ENCODE measurements around the gene AGT.

AGT gene

GRCh38 chr1:230750576-230750975, 36.7 kb upstream of the AGT start:
- Histone ChIP-seq H3K4ac (ENCODE audit: low read length) (no peak overlapping the region), H3K4me2 (ENCODE audit: insufficient read depth, low read length, poor library complexity, severe bottlenecking) (no peak overlapping the region), H3K4me3 (ENCODE audit: low read length in 2 of 2) (no peak overlapping the region), H4K91ac (ENCODE audit: low read depth, low read length, poor library complexity) (peak overlapping the region; percentile 44), H3K27me3 (ENCODE audit: control insufficient read depth in 3 of 3, insufficient read depth in 3 of 3, low read depth in 1 of 3, low read length in 3 of 3) (peaks cover 0 to 3% (median 0%) of the 10 kb centered on the region in 3 experiments), H2BK5ac (ENCODE audit: low read length) (no peak overlapping the region), H3K14ac (ENCODE audit: low read length) (no peak overlapping the region), H2BK15ac (ENCODE audit: low read length) (peak overlapping the region; percentile 29), H3K9ac (ENCODE audit: low read depth, low read length, poor library complexity) (no peak overlapping the region), H2BK12ac (ENCODE audit: low read length) (no peak overlapping the region), H2AFZ (ENCODE audit: low read length) (no peak overlapping the region), H2AK5ac (ENCODE audit: low read depth, low read length) (peak overlapping the region; percentile 54), H3K36me3 (replicated peaks in 1 of 2; ENCODE audit: control insufficient read depth in 2 of 2, insufficient read depth in 2 of 2, low read length in 2 of 2) (no peaks in the 10 kb centered on the region), H3K23ac (ENCODE audit: low read depth, low read length, poor library complexity) (no peak overlapping the region), H2BK120ac (ENCODE audit: low read depth, low read length) (no peak overlapping the region), H3K9me3 (replicated peaks in 1 of 2; ENCODE audit: control insufficient read depth in 2 of 2, insufficient read depth in 1 of 2, low read depth in 1 of 2, low read length in 2 of 2) (no peaks in the 10 kb centered on the region), H4K8ac (ENCODE audit: low read depth, low read length) (no peak overlapping the region), H3K4me1 (ENCODE audit: control insufficient read depth in 2 of 2, insufficient read depth in 1 of 2, low read depth in 1 of 2, low read length in 2 of 2) (peaks cover 15 to 30% of the 10 kb centered on the region in 2 donors), H3K27ac (replicated peaks; ENCODE audit: low read length) (no peak overlapping the region), H3K79me1 (ENCODE audit: low read depth, low read length) (no peaks in the 10 kb centered on the region), H3K18ac (ENCODE audit: low read length) (peak overlapping the region; percentile 50)
- no peak for DNase-seq (ENCODE audit: low spot score)
- no CpG with 5 or more reads among the region's 5 CpGs for WGBS, 2 donors (ENCODE audit: extremely low coverage in 2 of 2, insufficient read length in 2 of 2, insufficient replicate concordance in 1 of 2)

- Histone ChIP-seq H2BK15ac (ENCODE audit: low read length) (no peak overlapping the region), H3K18ac (ENCODE audit: low read length) (no peak overlapping the region), H4K91ac (ENCODE audit: low read depth, low read length, poor library complexity) (no peak overlapping the region), H3K9ac (ENCODE audit: low read depth, low read length, poor library complexity) (no peak overlapping the region), H3K9me3 (replicated peaks in 1 of 2; ENCODE audit: control insufficient read depth in 2 of 2, insufficient read depth in 1 of 2, low read depth in 1 of 2, low read length in 2 of 2) (no peaks in the 10 kb centered on the region), H4K8ac (ENCODE audit: low read depth, low read length) (no peak overlapping the region), H3K4me1 (ENCODE audit: control insufficient read depth in 2 of 2, insufficient read depth in 1 of 2, low read depth in 1 of 2, low read length in 2 of 2) (peaks cover 15 to 35% of the 10 kb centered on the region in 2 donors), H2BK120ac (ENCODE audit: low read depth, low read length) (no peak overlapping the region), H3K27me3 (ENCODE audit: control insufficient read depth in 3 of 3, insufficient read depth in 3 of 3, low read depth in 1 of 3, low read length in 3 of 3) (no peaks in the 10 kb centered on the region), H3K27ac (replicated peaks; ENCODE audit: low read length) (no peak overlapping the region), H3K23ac (ENCODE audit: low read depth, low read length, poor library complexity) (no peak overlapping the region), H3K14ac (ENCODE audit: low read length) (no peak overlapping the region), H2BK12ac (ENCODE audit: low read length) (no peak overlapping the region), H2AFZ (ENCODE audit: low read length) (peak overlapping the region; percentile 31), H3K4me3 (ENCODE audit: low read length in 2 of 2) (no peak overlapping the region), H2BK5ac (ENCODE audit: low read length) (no peak overlapping the region), H3K36me3 (replicated peaks in 1 of 2; ENCODE audit: control insufficient read depth in 2 of 2, insufficient read depth in 2 of 2, low read length in 2 of 2) (no peaks in the 10 kb centered on the region), H2AK5ac (ENCODE audit: low read depth, low read length) (no peak overlapping the region), H3K4me2 (ENCODE audit: insufficient read depth, low read length, poor library complexity, severe bottlenecking) (no peak overlapping the region), H3K4ac (ENCODE audit: low read length) (no peak overlapping the region), H3K79me1 (ENCODE audit: low read depth, low read length) (no peaks in the 10 kb centered on the region)
- no peak for DNase-seq (ENCODE audit: low spot score)
- WGBS, 2 donors (ENCODE audit: extremely low coverage in 2 of 2, insufficient read length in 2 of 2, insufficient replicate concordance in 1 of 2), result no CpG with 5 or more reads among the region's 3 CpGs
Measured at GRCh38 chr1:230749635-230750034, 35.7 kb upstream of the AGT start.

- Histone ChIP-seq H3K14ac (ENCODE audit: low read length) (no peak overlapping the region), H3K36me3 (replicated peaks in 1 of 2; ENCODE audit: control insufficient read depth in 2 of 2, insufficient read depth in 2 of 2, low read length in 2 of 2) (no peaks in the 10 kb centered on the region), H2AK5ac (ENCODE audit: low read depth, low read length) (no peak overlapping the region), H2BK5ac (ENCODE audit: low read length) (no peak overlapping the region), H3K9me3 (replicated peaks in 1 of 2; ENCODE audit: control insufficient read depth in 2 of 2, insufficient read depth in 1 of 2, low read depth in 1 of 2, low read length in 2 of 2) (no peaks in the 10 kb centered on the region), H3K79me1 (ENCODE audit: low read depth, low read length) (no peaks in the 10 kb centered on the region), H2AFZ (ENCODE audit: low read length) (no peak overlapping the region), H4K91ac (ENCODE audit: low read depth, low read length, poor library complexity) (no peak overlapping the region), H2BK120ac (ENCODE audit: low read depth, low read length) (no peak overlapping the region), H3K18ac (ENCODE audit: low read length) (no peak overlapping the region), H3K4me2 (ENCODE audit: insufficient read depth, low read length, poor library complexity, severe bottlenecking) (no peak overlapping the region), H3K9ac (ENCODE audit: low read depth, low read length, poor library complexity) (no peak overlapping the region), H3K23ac (ENCODE audit: low read depth, low read length, poor library complexity) (no peak overlapping the region), H3K27me3 (ENCODE audit: control insufficient read depth in 3 of 3, insufficient read depth in 3 of 3, low read depth in 1 of 3, low read length in 3 of 3) (no peaks in the 10 kb centered on the region), H2BK12ac (ENCODE audit: low read length) (no peak overlapping the region), H3K4me3 (ENCODE audit: low read length in 2 of 2) (no peak overlapping the region), H3K4ac (ENCODE audit: low read length) (no peak overlapping the region), H3K4me1 (ENCODE audit: control insufficient read depth in 2 of 2, insufficient read depth in 1 of 2, low read depth in 1 of 2, low read length in 2 of 2) (peaks cover 15 to 35% of the 10 kb centered on the region in 2 donors), H3K27ac (replicated peaks; ENCODE audit: low read length) (no peak overlapping the region), H2BK15ac (ENCODE audit: low read length) (no peak overlapping the region), H4K8ac (ENCODE audit: low read depth, low read length) (no peak overlapping the region)
- DNase-seq (ENCODE audit: low spot score), result no peak
- WGBS, 2 donors (ENCODE audit: extremely low coverage in 2 of 2, insufficient read length in 2 of 2, insufficient replicate concordance in 1 of 2), result no CpG with 5 or more reads among the region's 12 CpGs
Measured at GRCh38 chr1:230749150-230749549, 35.2 kb upstream of the AGT start.

GRCh38 chr1:230747890-230748800, 34.2 kb upstream of the AGT start:
- no peak overlapping the region for H3K4me3 ChIP-seq (ENCODE audit: low read length in 2 of 2)
- no peak overlapping the region for H4K91ac ChIP-seq (ENCODE audit: low read depth, low read length, poor library complexity)
- no peak overlapping the region for H3K23ac ChIP-seq (ENCODE audit: low read depth, low read length, poor library complexity)
- H3K4me1 ChIP-seq (ENCODE audit: control insufficient read depth in 2 of 2, insufficient read depth in 1 of 2, low read depth in 1 of 2, low read length in 2 of 2), result peaks cover 9 to 31% of the 10 kb centered on the region in 2 donors
- H3K79me1 ChIP-seq (ENCODE audit: low read depth, low read length), result no peaks in the 10 kb centered on the region
- no peak overlapping the region for H3K4me2 ChIP-seq (ENCODE audit: insufficient read depth, low read length, poor library complexity, severe bottlenecking)
- H3K36me3 ChIP-seq (replicated peaks in 1 of 2; ENCODE audit: control insufficient read depth in 2 of 2, insufficient read depth in 2 of 2, low read length in 2 of 2), result no peaks in the 10 kb centered on the region
- peak overlapping the region; percentile 79 for H2AFZ ChIP-seq (ENCODE audit: low read length)
- no peak overlapping the region for H3K9ac ChIP-seq (ENCODE audit: low read depth, low read length, poor library complexity)
- no peak overlapping the region for H3K4ac ChIP-seq (ENCODE audit: low read length)
- no peak overlapping the region for H2BK120ac ChIP-seq (ENCODE audit: low read depth, low read length)
- H2BK15ac ChIP-seq (ENCODE audit: low read length), result no peak overlapping the region
- peak overlapping the region; percentile 20 for H2AK5ac ChIP-seq (ENCODE audit: low read depth, low read length)
- no CpG with 5 or more reads among the region's 16 CpGs for WGBS, 2 donors (ENCODE audit: extremely low coverage in 2 of 2, insufficient read length in 2 of 2, insufficient replicate concordance in 1 of 2)
- no peak for DNase-seq (ENCODE audit: low spot score)
- no peak overlapping the region for H3K14ac ChIP-seq (ENCODE audit: low read length)
- H2BK12ac ChIP-seq (ENCODE audit: low read length), result no peak overlapping the region
- peak overlapping the region; percentile 73 for H3K18ac ChIP-seq (ENCODE audit: low read length)
- no peak overlapping the region for H2BK5ac ChIP-seq (ENCODE audit: low read length)
- H3K9me3 ChIP-seq (replicated peaks in 1 of 2; ENCODE audit: control insufficient read depth in 2 of 2, insufficient read depth in 1 of 2, low read depth in 1 of 2, low read length in 2 of 2), result no peaks in the 10 kb centered on the region
- H3K27me3 ChIP-seq (ENCODE audit: control insufficient read depth in 3 of 3, insufficient read depth in 3 of 3, low read depth in 1 of 3, low read length in 3 of 3), result no peaks in the 10 kb centered on the region
- H3K27ac ChIP-seq (replicated peaks; ENCODE audit: low read length), result no peak overlapping the region
- no peak overlapping the region for H4K8ac ChIP-seq (ENCODE audit: low read depth, low read length)

Measured in neuronal stem cell (in vitro differentiated cells).